HG03060 (cell line): Measurements from ENCODE around the gene IQGAP3.

Experiments
- ATAC-seq: cut with Tn5 transposase; IDR thresholded peaks from one replicate; pipeline ENCODE4 v1.9.1; 2021; ENCODE audit warnings: low read depth, moderate number of reproducible peaks; ENCODE audit not compliant: unreplicated experiment

The IQGAP3 gene

DNA sequence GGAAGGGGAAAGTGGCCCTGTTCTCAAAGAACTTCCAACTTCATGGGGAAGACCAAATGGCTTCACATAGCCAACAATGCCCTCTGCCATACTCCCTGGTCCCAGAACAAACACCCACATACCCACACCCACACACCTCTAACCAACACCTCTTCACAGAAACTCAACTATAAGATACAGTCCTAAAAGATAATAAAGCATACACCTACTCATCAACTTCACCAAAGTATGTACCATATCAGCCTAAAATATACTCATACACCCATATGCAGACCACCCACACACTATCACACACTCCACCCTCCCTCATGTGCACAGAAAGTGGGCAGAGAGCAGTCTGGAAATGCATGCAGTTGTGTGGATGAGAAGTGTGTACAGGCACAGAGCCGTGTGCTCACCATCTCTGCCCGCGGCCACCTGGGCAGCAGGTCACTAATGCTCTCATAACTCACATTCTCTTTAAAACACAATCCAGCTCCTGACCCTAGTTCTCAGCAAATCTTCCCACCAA lies 27.7 kb downstream of the IQGAP3 start:
- ATAC-seq, result no peak

DNA sequence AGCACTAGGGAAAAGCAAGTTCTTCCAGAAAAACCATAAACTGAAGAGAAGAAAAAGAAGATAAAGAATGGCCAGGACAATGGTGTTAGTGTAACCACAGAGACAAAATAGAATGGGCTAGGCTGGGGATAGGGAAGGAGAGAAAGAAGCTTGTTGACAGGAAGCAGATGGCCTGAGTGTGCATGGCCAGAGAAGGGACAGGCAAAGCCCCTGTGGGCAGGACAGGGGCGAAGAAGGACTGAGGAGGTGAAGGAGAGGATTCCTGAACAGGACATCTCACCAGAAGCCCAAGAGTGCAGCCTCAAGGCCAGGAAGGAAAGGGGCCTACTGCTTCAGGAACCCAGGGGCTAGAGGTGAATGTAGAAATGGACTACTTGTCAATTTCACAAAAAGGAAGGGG lies 29.3 kb downstream of the IQGAP3 start:
- ATAC-seq, result no peak

DNA sequence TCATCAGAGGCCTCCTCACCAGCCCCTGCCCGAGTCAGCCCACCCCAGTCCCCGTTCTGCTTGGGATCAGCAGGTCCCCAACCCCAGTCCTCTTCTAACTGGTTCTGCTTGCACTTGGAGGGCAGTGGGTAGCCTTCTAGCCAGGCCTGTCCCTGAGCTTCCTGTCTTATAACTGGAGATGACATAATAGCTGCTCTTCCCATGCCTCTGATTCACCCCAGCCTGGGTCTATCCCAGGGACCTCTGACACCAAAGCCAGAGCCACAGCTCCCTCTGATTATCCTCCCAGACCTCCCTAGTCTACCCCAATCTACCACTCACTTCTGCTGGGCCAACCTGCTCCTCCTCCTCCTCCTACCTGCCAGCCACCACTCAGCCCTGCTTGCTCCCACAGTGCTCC lies 31.4 kb downstream of the IQGAP3 start:
- ATAC-seq, result no peak

DNA sequence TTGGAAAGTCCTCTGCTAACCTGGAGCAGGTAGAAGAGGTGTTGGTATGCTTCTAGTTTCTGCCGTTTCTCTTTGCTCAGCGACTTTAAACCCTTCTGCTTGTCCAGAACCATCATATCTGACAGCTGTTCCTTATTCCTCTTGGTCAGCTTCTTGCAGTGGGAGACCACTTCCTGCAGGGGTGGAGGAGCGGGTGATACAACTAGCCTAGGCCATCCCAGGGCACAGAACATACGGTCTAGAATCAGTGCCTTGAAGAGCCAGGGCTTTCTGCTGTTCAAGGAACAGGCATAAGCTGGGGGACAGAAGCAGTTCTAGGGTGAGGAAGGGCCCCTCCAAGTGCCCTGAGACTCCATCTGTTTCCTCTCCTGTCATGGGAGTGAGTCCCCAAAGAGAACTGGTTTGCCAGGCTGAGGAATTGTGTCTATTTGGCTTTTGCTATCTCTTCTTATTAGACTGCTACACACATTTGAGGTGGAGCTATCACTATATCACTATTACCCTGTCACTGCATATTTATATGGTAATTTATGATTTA lies 32.5 kb downstream of the IQGAP3 start:
- ATAC-seq, result no peak

DNA sequence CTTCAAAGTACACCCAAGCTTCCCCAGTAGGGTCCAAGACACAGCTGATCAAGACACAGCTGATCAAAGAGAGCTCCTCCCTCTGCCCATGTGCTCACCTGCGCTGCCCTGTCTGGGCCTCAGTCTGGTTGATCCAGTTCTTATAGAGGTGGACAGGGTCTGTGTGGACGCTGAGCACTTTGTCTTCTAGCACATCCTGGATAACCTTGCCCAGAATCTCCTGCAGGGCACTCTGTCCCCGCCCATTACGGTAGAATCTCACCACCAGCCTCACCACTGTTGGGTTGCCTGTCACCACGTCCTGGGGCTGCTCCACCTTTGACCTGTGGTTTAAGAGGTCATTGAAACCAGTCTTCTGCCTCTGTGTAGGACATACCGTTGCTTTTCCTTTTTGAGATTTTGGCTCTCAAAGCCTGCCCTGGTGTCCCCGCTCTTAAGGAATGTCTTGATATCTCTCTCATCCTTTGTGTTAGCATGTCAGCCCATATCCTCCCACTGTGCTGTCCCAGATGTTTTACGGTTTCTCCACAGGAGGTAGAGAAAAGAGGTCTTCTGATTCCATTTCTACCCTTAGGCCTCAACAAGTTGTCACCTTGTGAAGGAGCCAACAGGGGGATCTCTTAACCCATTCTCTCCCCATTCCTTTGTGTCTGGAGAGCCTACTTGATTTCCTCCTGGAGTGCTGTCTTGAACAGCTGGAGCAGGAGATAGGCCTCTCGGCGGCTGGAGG lies 33.5 kb downstream of the IQGAP3 start:
- no peak for ATAC-seq

DNA sequence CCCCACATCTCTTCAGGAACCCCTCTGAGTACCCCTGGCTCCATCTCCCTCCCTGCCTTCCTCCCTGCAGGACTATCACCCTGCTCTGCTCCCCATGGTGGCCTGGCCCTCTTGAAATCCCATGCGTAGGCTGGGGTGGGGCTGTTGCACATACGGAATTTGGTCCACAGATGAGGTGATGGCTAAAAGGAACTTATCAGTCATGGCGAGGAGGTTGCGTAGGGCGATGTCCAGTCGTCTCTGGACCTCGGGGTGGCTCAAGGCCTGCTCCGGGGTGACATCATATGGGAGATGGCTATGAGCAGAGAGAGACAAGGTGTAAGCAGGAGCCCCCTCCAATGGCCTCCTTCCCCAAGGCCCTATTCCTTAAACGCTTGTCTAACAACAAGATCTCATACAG lies 35.3 kb downstream of the IQGAP3 start:
- no peak for ATAC-seq

DNA sequence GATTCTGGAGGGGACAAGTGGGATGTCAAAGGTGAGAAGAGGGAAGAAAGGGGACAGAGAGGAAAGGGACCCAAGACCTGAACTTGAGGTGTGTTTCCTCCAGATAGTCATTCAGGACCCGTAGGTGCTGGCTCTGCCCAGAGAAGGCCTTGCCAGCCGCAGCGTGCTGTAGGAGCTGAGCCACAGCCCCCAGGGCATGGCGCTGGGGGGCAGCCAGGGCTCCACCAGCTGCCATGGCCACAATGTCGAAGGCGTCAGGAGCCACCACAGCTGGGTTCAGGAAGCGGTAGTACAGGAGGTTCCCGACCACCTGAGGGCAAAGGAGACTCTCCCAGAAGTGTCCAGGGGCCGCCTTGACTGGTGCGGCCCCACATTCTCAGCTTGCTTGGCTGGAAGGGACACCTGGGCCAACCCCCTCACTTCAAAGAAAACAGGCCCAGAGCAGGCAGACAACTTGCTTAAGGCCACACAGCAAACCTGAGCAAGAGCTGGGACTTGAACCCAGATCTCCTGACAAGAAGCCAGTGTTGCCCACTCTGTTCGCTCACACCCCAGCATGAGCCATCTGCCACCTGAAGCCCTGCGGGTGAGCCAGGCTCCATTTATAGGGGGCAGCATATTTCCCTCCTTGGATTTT lies 37.8 kb downstream of the IQGAP3 start:
- ATAC-seq, result no peak

DNA sequence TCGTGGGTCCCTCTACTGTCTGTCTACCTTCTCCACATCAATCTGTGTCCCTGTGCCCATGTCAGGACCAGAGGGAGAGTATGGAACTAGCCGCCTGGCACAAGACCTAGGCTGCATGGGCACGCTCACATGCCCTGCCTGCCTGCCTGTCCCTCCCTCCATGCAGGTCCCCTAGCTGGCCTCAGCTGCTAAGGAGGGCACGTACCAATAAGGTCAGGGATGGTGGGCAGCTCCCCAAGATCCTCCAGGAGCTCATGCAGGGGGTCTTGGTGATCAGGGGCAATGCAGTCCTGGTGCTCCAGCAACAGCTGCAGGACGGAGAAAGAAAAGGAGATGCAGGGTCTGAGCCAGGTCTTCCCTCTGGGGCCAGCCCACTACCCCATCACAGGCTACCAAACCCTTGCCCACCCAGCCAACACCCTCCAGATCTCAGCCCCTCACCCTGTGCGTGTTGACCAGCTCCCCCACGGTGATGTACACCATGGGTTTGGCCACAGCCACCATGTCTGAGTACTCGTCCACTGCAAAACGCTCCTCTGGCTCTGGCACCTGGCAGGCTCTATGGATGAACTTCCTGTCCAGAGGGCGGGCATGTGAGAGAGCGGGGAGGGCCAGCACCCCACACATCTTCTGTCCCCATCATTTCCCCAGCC lies 38.7 kb downstream of the IQGAP3 start:
- ATAC-seq, result no peak

DNA sequence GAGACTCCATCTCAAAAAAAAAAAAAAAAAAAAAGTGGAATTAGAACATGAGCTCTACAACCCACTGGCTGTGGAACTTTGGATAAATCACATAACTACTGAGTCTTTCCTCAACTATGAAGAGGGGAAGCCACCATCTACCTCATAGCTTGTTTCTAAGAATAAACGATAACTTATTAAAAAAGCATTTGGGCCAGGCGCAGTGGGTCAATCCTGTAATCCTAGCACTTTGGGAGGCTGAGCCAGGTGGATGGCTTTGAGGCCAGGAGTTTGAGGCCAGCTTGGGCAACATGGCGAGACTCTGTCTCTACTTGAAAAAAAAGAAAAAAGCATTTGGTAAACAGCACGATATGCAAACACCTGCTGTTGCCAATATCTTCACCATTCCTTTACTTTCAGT lies 40.0 kb downstream of the IQGAP3 start:
- ATAC-seq, result no peak

DNA sequence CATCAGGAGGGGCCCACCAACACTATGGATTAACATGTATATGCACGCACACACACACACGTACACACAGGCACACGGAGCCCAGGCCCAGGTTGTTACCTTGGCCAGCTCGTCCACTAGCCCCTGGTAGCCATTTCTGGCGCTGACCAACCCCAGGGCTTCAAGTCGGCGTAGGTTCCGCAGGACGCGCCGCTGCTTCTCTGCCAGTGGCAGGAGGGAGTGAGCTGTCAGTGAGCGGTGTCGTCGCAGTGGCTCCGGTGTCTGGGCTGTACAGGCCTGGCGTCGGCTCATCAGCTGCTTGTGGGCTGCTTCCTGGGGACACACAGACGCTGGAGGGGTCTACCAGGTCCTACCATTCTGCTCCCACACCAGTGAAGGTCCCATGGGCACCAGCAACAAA lies 42.4 kb downstream of the IQGAP3 start:
- ATAC-seq, result no peak

DNA sequence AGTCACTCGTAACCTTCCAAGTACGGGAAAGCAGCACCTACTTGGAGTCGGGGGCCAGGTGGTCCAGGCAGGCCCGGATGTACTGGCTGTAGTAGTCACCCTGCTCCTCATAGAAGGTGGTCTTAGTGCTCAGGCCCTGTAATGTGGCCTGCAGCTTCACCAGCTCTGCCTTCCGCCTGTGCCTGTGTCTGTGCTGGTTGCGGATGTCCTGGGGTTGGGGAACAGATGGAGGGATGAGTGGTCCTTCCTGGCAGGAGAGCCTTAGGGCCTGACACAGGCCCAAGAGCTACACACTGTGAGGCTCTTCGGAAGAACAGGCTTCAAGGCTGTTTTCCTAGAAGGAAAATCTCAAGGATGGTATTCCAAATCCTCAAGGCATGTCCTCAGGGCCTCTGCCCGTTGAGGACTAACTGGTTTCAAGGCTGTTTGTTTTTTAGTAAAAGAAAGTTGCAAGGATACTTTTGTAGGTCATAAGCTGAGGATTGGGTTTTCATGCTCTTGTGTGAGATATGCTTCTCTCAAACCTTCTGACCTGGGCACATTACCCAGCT lies 43.4 kb downstream of the IQGAP3 start:
- no peak for ATAC-seq

DNA sequence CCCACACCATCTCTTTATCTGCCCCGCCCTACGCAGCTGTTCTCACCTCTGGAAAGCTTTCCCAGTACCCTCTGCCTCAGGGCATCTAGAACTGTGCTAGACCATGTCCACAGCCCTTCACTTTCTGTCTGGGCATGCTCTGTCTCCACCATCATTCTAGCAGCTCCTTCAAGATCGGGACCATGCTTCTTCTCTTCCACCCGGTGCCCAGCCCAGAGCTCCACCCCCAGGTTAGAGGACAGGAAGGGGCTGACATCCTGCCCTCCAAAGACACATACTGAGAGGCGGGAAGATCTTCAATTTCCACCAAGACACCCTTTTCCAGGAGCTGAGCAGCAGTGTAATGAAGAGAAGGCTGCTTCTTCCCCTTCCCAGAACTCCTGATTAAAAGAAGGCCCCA lies 44.1 kb downstream of the IQGAP3 start:
- ATAC-seq, result no peak

DNA sequence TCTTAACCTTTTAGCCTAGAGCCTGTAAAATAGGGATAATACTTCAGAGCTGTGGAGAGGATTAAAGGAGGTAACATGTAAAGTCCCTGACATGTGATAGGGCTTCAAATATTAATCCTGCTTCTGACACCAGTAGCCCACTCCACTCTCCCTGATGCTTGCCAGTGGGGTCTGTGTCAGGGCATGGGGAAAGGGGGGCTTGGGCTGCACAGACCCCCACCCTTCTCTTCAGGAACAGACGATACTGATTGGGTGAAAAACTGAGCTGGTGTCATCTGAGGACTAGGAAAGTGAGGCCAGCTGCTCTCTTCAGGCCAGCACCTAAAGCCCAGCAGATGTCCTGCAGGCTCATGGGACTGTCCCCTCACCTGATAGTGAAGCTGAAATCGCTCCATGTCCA lies 44.8 kb downstream of the IQGAP3 start:
- ATAC-seq, result no peak

DNA sequence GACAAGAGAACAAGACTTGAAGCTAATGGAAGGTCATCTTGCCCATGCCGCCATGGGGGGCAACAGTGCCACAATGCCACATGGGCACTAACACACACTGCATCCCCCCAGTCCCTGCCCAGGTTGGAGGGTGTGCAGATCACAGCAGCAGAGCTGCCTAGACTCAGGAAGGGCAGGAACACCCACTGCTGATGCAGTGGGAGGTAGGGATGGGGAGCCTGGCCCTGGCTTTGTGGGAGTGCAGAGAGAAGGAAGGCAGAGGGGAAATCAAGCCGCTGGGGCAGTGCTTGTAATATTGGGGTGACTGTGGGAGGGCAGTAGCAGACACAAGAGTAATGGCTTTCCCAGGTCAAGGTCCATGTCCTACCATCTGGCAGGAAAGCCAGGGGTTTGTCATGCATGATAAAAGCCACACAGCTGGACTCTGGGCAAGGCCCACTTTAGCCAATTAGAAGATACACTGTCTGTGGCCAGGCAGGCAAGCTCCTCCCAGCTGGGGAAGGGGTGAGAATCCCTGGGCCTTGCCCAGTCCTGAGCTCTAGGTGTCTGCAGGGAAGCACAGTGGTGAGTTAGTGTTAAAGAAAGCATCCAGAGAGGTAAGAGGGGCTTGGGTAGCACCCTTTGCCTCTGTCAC lies 46.4 kb downstream of the IQGAP3 start:
- no peak for ATAC-seq

DNA sequence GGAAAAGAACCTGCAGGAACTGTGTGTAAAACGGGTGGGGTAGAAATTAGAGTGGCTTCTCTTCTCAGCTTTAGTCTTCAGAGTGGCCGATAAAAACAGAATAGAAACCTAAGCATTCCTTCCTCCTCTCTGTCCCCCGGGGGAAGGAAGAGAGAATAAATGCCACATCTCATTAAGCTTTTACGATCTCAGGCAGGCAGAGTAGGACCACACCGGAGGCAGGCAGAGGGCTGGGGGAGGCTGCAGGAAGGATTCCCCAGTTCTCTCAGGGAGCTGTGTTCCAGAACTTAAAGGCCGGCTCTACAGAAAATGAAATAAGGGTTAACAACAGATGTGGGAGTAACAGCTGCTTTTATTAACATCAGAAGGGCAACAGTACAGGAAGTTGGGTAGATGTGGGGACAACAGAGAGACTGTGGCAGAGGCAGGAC lies 47.3 kb downstream of the IQGAP3 start:
- ATAC-seq, result no peak

DNA sequence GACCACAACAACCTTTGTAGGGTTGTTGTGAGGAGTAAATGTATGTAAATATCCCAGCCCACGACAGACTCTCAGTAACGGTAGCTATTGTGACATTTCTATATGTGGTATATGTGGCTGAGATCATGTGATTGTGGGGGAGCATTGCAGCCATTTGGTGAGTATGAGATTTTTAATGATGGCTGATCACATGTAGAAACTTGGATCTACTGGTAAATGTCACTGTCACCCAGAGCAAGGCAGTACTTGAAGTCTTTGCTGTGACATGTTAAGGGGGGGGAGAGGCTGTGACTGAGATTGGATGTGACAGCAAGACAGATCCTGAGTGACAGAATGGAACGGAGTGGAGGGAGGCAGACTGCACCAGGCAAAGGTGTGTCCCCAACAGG lies 47.9 kb downstream of the IQGAP3 start:
- ATAC-seq, result no peak

DNA sequence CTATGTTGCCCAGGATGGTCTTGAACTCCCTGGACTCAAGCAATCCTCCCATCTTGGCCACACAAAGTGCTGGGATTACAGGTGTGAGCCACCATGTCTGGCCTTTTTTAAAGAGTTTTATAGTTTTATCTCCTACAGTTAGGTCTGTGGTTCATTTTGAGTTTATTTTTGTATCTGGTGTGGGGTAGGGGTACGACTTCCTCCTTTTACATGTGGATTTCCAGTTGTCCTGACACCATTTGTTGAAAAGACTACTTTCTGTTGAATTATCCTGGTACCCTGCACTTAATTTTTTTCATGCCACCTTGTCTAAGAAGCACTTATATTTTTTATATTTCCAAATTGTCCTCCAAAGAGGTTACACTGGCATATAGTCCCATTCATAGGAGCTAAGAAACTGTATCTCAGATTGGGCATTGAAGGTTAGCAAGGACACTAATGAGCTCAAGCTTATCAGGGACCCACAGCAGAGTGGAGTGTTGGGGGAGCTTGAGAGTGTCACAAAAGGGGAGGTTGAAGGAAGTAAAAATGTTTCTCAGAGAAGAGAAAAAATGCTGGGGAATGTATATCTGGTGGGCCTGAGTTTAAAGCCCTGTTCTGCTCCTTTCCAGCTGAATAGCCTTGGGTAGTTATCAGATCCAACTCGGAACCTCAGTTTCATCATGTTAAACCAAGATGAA lies 48.4 kb downstream of the IQGAP3 start:
- ATAC-seq, result no peak

DNA sequence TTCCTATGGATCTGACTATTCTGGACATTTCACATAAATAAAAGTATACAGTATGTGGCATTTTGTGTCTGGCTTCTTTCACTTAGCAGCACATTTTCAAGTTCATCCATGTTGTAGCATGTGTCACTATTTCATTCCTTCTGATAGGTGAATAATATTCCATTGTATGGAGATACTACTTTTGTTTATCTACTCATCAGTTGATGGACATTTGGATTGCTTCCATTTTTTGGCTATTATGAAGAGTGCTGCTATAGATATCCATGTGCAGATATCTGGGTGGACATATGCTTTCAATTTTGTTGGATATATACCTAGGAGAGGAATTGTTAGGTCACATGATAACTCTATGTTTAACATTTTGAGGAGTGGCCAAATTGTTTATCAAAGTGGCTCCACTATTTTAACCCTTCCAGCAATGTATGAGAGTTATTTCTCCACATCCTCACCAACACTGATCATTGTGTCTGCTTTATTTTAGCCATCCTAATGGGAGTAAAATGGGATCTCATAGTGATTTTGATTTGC lies 49.9 kb downstream of the IQGAP3 start:
- ATAC-seq, result no peak

DNA sequence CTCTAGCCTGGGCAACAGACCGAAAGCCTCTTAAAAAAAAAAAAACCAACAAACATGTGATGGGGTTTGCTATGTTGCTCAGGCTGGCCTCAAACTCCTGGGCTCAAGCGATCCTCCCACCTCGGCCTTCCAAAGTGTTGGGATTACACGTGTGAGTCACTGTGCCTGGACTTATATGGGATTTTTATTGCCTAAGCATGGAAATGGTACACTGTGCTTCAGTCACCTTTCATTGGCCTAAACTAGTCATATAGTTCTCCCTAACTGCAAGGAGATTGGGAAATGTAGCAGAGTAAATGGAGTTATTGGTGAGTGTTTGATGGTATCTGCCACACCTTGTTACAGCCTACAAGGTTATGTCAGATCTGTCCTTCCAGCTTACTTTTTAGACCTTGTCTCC lies 54.6 kb downstream of the IQGAP3 start:
- ATAC-seq, result no peak

DNA sequence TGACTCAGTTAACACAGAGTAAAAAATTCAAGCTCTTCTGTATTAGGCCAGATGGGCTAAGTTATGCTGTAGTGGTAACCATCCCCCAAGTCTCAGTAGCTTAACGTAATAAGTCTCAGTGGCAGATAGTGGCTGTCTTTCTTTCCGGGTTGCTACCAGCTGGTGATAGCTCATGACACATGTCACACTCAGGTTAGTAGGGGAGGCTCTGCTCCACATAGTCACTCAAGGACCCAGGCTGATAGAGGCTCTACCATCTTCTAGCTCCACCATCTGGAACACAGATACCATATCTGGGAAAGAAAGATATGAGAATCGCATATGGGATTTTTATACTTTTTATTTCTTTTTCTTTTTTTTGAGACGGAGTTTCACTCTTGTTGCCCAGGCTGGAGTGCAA lies 55.5 kb downstream of the IQGAP3 start:
- no peak for ATAC-seq
